HG03103 (cell line): ENCODE measurements around the gene TTC39C.
A peak's percentile ranks its signal among the peaks of the same experiment; 100 is the strongest.

ENCODE experiments used
- ATAC-seq: cut with Tn5 transposase; IDR thresholded peaks from one replicate; pipeline ENCODE4 v1.9.1; 2021; ENCODE audit warnings: low read depth; ENCODE audit not compliant: unreplicated experiment

TTC39C gene

GRCh38 chr18:23990474-23991410 lies 23.8 kb upstream of the TTC39C start:
- no peak for ATAC-seq

- no peak for ATAC-seq
Measured at GRCh38 chr18:23992089-23992940, 22.2 kb upstream of the TTC39C start.

GRCh38 chr18:23992941-23993280 lies 21.6 kb upstream of the TTC39C start:
- no peak for ATAC-seq

GRCh38 chr18:23994361-23994902 lies 20.1 kb upstream of the TTC39C start:
- no peak for ATAC-seq

- ATAC-seq: no peak
Measured at GRCh38 chr18:23995180-23995579, 19.4 kb upstream of the TTC39C start.

GRCh38 chr18:23998018-23998417 lies 16.5 kb upstream of the TTC39C start:
- ATAC-seq: no peak

GRCh38 chr18:23998820-23999219 lies 15.7 kb upstream of the TTC39C start:
- ATAC-seq: no peak

GRCh38 chr18:24000613-24001490 lies 13.7 kb upstream of the TTC39C start:
- no peak for ATAC-seq

- ATAC-seq: no peak
Measured at GRCh38 chr18:24002479-24002878, 12.1 kb upstream of the TTC39C start.

- no peak for ATAC-seq
Measured at GRCh38 chr18:24003288-24003687, 11.3 kb upstream of the TTC39C start.

GRCh38 chr18:24003903-24004640 lies 10.5 kb upstream of the TTC39C start:
- no peak for ATAC-seq

GRCh38 chr18:24006712-24007313 lies 7.7 kb upstream of the TTC39C start:
- no peak for ATAC-seq

- ATAC-seq: no peak
Measured at GRCh38 chr18:24009246-24009645, 5.3 kb upstream of the TTC39C start.

GRCh38 chr18:24009651-24010333 lies 4.8 kb upstream of the TTC39C start:
- ATAC-seq: peak; percentile 46

- no peak for ATAC-seq
Measured at GRCh38 chr18:24010673-24011072, 3.9 kb upstream of the TTC39C start.

- ATAC-seq: no peak
Measured at GRCh38 chr18:24011123-24011917, 3.2 kb upstream of the TTC39C start.

GRCh38 chr18:24013051-24013450 lies 1.5 kb upstream of the TTC39C start:
- ATAC-seq: no peak
